HG02763 (cell line): ENCODE data around the gene HOXA1.

ENCODE experiments used
- ATAC-seq: cut with Tn5 transposase; IDR thresholded peaks from one replicate; pipeline ENCODE4 v1.9.1; 2021; ENCODE audit warnings: mild to moderate bottlenecking, moderate library complexity; ENCODE audit not compliant: unreplicated experiment

The HOXA1 gene

GRCh38 chr7:27094304-27095049 lies 1.3 kb downstream of the HOXA1 start:
- no peak for ATAC-seq

GRCh38 chr7:27093184-27093895 lies 2.5 kb downstream of the HOXA1 start:
- ATAC-seq = no peak

- no peak for ATAC-seq
Measured at GRCh38 chr7:27092819-27093110, 3.0 kb downstream of the HOXA1 start.

GRCh38 chr7:27091941-27092818 lies 3.6 kb downstream of the HOXA1 start:
- no peak for ATAC-seq

GRCh38 chr7:27091105-27091504 lies 4.7 kb downstream of the HOXA1 start:
- ATAC-seq = no peak

- no peak for ATAC-seq
Measured at GRCh38 chr7:27088002-27088922, 7.5 kb downstream of the HOXA1 start.

- no peak for ATAC-seq
Measured at GRCh38 chr7:27083646-27084045, 12.2 kb downstream of the HOXA1 start.

- ATAC-seq = no peak
Measured at GRCh38 chr7:27082171-27082570, 13.6 kb downstream of the HOXA1 start.

GRCh38 chr7:27080844-27081436 lies 14.9 kb downstream of the HOXA1 start:
- ATAC-seq = no peak

- ATAC-seq = no peak
Measured at GRCh38 chr7:27079234-27079975, 16.4 kb downstream of the HOXA1 start.

GRCh38 chr7:27078616-27079233 lies 17.1 kb downstream of the HOXA1 start:
- no peak for ATAC-seq

- ATAC-seq = no peak
Measured at GRCh38 chr7:27073076-27073475, 22.7 kb downstream of the HOXA1 start.

- no peak for ATAC-seq
Measured at GRCh38 chr7:27071622-27072390, 24.0 kb downstream of the HOXA1 start.

GRCh38 chr7:27068259-27068658 lies 27.5 kb downstream of the HOXA1 start:
- no peak for ATAC-seq

GRCh38 chr7:27066148-27066547 lies 29.7 kb downstream of the HOXA1 start:
- ATAC-seq = no peak

- no peak for ATAC-seq
Measured at GRCh38 chr7:27065709-27066108, 30.1 kb downstream of the HOXA1 start.

GRCh38 chr7:27064661-27065060 lies 31.1 kb downstream of the HOXA1 start:
- ATAC-seq = no peak

GRCh38 chr7:27064159-27064558 lies 31.6 kb downstream of the HOXA1 start:
- ATAC-seq = no peak
